ENCODE results near the gene ASCL5.

GRCh38 chr1:201116091-201116490 lies 10.9 kb downstream of the ASCL5 start:
- TF ChIP-seq ETV6 (conservative IDR thresholded peaks at IDR 0.05 in 1 of 2, IDR thresholded peaks at IDR 0.05 in 1 of 2; ENCODE audit: borderline replicate concordance in 1 of 2, low read depth in 1 of 2) (no peak), RFX5 (IDR thresholded peaks at IDR 0.05; ENCODE audit: low read depth, low read length) (no peak), NFIC (IDR thresholded peaks at IDR 0.05; ENCODE audit: low read depth, low read length) (no peak), BCL11A (IDR thresholded peaks at IDR 0.05; ENCODE audit: low read depth, low read length) (no peak)
